K562 (cell line): ENCODE data around the gene CHRDL1. TPM values are rescaled to one million over a fixed set of nuclear protein-coding genes. Genes with fewer than 3 reads are reported as not detected.

ENCODE experiments used
- ATAC-seq: fragments of 200-7000 bp; cut with Tn5 transposase; 3 replicates; pipeline ENCODE4 v1.9.1; 2020; ENCODE audit warnings: moderate library complexity
- BruUV-seq: library from RNA; stranded (reverse); fragments of 400-500 nt; replicated peaks from 2 replicates; lab custom pipeline; 2021; lab: Mats Ljungman, UMichigan
- CTCF ChIA-PET: fragments of 300-600 bp; formaldehyde crosslinking; extraction: SDS; loops from one replicate; lab custom pipeline; 2021; ENCODE audit warnings: low intra/inter-chr PET ratio; lab: Yijun Ruan, JAX
- POLR2A ChIA-PET: fragments of 300-600, 350-650 bp; sonication (Branson Sonifier 250); formaldehyde crosslinking; extraction: SDS; loops from one replicate; lab custom pipeline; 2021; ENCODE audit warnings: antibody characterized with exemption, inconsistent platforms; lab: Yijun Ruan, JAX
- DNase-seq, 4 experiments: peaks; one replicate each; pipeline versions ENCODE4 v3.0.0 to v3.0.0-alpha.2; 2011 to 2018; ENCODE audit warnings: low spot score in 3 of 4, mixed read lengths in 3 of 4; ENCODE audit errors: extremely low read depth in 1 of 4
- FAIRE-seq: peaks from 2 replicates; lab custom pipeline; 2011; peaks lifted over from hg19 to GRCh38; lab: Jason Lieb, UNC
- H2AFZ ChIP-seq: 2 replicates; pipeline ENCODE4 v1.6.0; 2011; ENCODE audit warnings: low read depth, low read length, control low read depth, inconsistent platforms
- H3K27ac ChIP-seq: fragments of 200-600 bp; 3 replicates; pipeline ENCODE4 v1.8.0; 2011; ENCODE audit warnings: low read depth, mild to moderate bottlenecking, control low read depth, inconsistent platforms, low read length, moderate library complexity, mixed read lengths; ENCODE audit errors: extremely low read depth
- H3K27me3 ChIP-seq, 2 experiments: fragments of 300-600 bp in 1 of 2; 2 replicates in 1 of 2; 3 replicates in 1 of 2; pipeline versions ENCODE4 v1.6.0 to v1.8.0; 2011; ENCODE audit warnings: inconsistent platforms in 2 of 2, low read length in 2 of 2, mild to moderate bottlenecking in 1 of 2, mixed read lengths in 1 of 2, moderate library complexity in 1 of 2; ENCODE audit not compliant: control insufficient read depth in 2 of 2, insufficient read depth in 2 of 2
- H3K36me3 ChIP-seq: fragments of 300-600 bp; 3 replicates; pipeline ENCODE4 v1.8.0; 2011; ENCODE audit warnings: mild to moderate bottlenecking, low read length, inconsistent platforms; ENCODE audit not compliant: control insufficient read depth, insufficient read depth
- H3K4me1 ChIP-seq, 2 experiments: fragments of 200-600 bp in 1 of 2; replicated peaks in 1 of 2; 2 replicates in 1 of 2; 3 replicates in 1 of 2; pipeline versions ENCODE4 v1.5.1 to v1.8.0; 2011; ENCODE audit warnings: inconsistent platforms in 2 of 2, low read length in 2 of 2, mild to moderate bottlenecking in 1 of 2, mixed read lengths in 1 of 2, moderate library complexity in 1 of 2; ENCODE audit not compliant: control insufficient read depth in 2 of 2, insufficient read depth in 2 of 2
- H3K4me2 ChIP-seq: 2 replicates; pipeline ENCODE4 v1.6.1; 2011; ENCODE audit warnings: low read length, control low read depth, inconsistent platforms, mixed read lengths; ENCODE audit not compliant: insufficient read depth
- H3K4me3 ChIP-seq: fragments of 200-600 bp; sonication (generic), shearing (Covaris generic); 2 replicates; pipeline ENCODE4 v1.5.1; 2016; ENCODE audit warnings: control low read depth, inconsistent platforms
- H3K79me2 ChIP-seq: fragments of 200-600 bp; 3 replicates; pipeline ENCODE4 v1.8.0; 2011; ENCODE audit warnings: low read length, inconsistent platforms; ENCODE audit not compliant: control insufficient read depth, insufficient read depth
- H3K9ac ChIP-seq, 2 experiments: 2 replicates each; pipeline versions ENCODE4 v1.6.0 to v1.6.1; 2011; ENCODE audit warnings: low read depth in 2 of 2, low read length in 2 of 2, control low read depth in 1 of 2, inconsistent platforms in 1 of 2, mild to moderate bottlenecking in 1 of 2, mixed read lengths in 1 of 2; ENCODE audit not compliant: insufficient read depth in 1 of 2
- H3K9me1 ChIP-seq: one replicate; pipeline ENCODE4 v1.6.0; 2011; ENCODE audit warnings: inconsistent platforms, mild to moderate bottlenecking, low read length, moderate library complexity; ENCODE audit not compliant: control insufficient read depth, insufficient read depth
- H3K9me3 ChIP-seq: replicated peaks from 2 replicates; pipeline ENCODE4 v1.5.1; 2011; ENCODE audit warnings: low read depth, low read length, inconsistent platforms; ENCODE audit not compliant: control insufficient read depth, insufficient read depth
- H4K20me1 ChIP-seq: replicated peaks from 2 replicates; pipeline ENCODE4 v1.6.1; 2011; ENCODE audit warnings: low read length, inconsistent platforms, mixed read lengths; ENCODE audit not compliant: control insufficient read depth, insufficient read depth
- ARNT ChIP-seq, 2 experiments: fragments of 450-650 bp; IDR thresholded peaks; 2 replicates each; pipeline ENCODE4 v1.6.1; 2016; ENCODE audit warnings: mild to moderate bottlenecking in 1 of 2
- CHCHD3 ChIP-seq: fragments of 250-450 bp; sonication (Bioruptor Pico); IDR thresholded peaks from 2 replicates; pipeline ENCODE4 v2.1.2; 2022; ENCODE audit warnings: mild to moderate bottlenecking
- GTF3C2 ChIP-seq: IDR thresholded peaks from 3 replicates; pipeline ENCODE4 v1.6.1; 2011; ENCODE audit warnings: borderline replicate concordance, mild to moderate bottlenecking, moderate library complexity; ENCODE audit not compliant: insufficient read length; ENCODE audit errors: extremely low read depth
- HDAC1 ChIP-seq, 2 experiments: fragments of 450-650 bp; IDR thresholded peaks; 2 replicates each; pipeline ENCODE4 v1.6.1; 2016 to 2017; ENCODE audit warnings: inconsistent platforms in 1 of 2, mild to moderate bottlenecking in 1 of 2, moderate library complexity in 1 of 2
- HOXB6 ChIP-seq: fragments of 250-450 bp; sonication (Bioruptor Pico); IDR thresholded peaks from 2 replicates; pipeline ENCODE4 v1.5.1; 2022; ENCODE audit warnings: mild to moderate bottlenecking, borderline replicate concordance
- KDM1A ChIP-seq, 2 experiments: fragments of 450-650 bp; IDR thresholded peaks; 2 replicates each; pipeline ENCODE4 v1.6.1; 2016; ENCODE audit warnings: mild to moderate bottlenecking in 2 of 2
- POLR3A ChIP-seq: IDR thresholded peaks from 2 replicates; pipeline ENCODE4 v1.6.1; 2011; ENCODE audit warnings: borderline replicate concordance, mild to moderate bottlenecking, moderate library complexity; ENCODE audit not compliant: insufficient read length, insufficient read depth; ENCODE audit errors: extremely low read depth
- SMAD4 ChIP-seq: fragments of 250-450 bp; sonication (Bioruptor Pico); conservative IDR thresholded peaks from 2 replicates; pipeline ENCODE4 v1.8.0; 2021; ENCODE audit warnings: inconsistent platforms, mild to moderate bottlenecking, moderate library complexity
- ZBTB1 ChIP-seq: sonication (generic); formaldehyde crosslinking; IDR thresholded peaks from 2 replicates; pipeline ENCODE4 v1.8.1; 2023; ENCODE audit warnings: missing genetic modification reagents, low read depth, mild to moderate bottlenecking, borderline replicate concordance
- ZBTB12 ChIP-seq: fragments of 250-450 bp; sonication (Bioruptor Pico); IDR thresholded peaks from 2 replicates; pipeline ENCODE4 v1.4.0; 2020
- ZFP36 ChIP-seq: fragments of 150-350 bp; IDR thresholded peaks from 2 replicates; pipeline ENCODE4 v1.6.1; 2018; ENCODE audit warnings: low read length, low read depth; ENCODE audit not compliant: partially characterized antibody
- ZNF280B ChIP-seq: fragments of 250-450 bp; sonication (Bioruptor Pico); IDR thresholded peaks from 2 replicates; pipeline ENCODE4 v1.5.1; 2021; ENCODE audit warnings: mild to moderate bottlenecking
- ZNF311 ChIP-seq: fragments of 250-450 bp; sonication (Bioruptor Pico); IDR thresholded peaks from 2 replicates; pipeline ENCODE4 v1.4.0; 2020; ENCODE audit warnings: mild to moderate bottlenecking, moderate library complexity
- ZNF75A ChIP-seq: fragments of 450-650 bp; formaldehyde crosslinking; IDR thresholded peaks from 2 replicates; pipeline ENCODE4 v1.4.0; 2020; ENCODE audit warnings: mild to moderate bottlenecking
- in situ Hi-C: fragments of 300-500 bp; cut with MboI; formaldehyde crosslinking; loops from 4 replicates; pipeline ENCODE4 v1.15.0; 2018; ENCODE audit warnings: inconsistent platforms, mixed read lengths
- intact Hi-C: fragments of 100-400 bp; cut with micrococcal nuclease; formaldehyde crosslinking; loops from 2 replicates; pipeline ENCODE4 v1.14.2; 2022
- polyA plus RNA-seq, 8 experiments: library from polyadenylated mRNA; depleted of rRNA in 4 of 8; stranded (reverse) in 5 of 8; unstranded in 3 of 8; fragments of >200 nt; fragmentation: Nextera tagmentation in 2 of 8; fragmentation: Illumina TruSeq in 1 of 8; extraction: Ambion mirVana in 2 of 8; extraction: Trizol in 1 of 8; gene quantifications; 2 replicates each; pipeline versions ENCODE4 v1.2.1 to v1.2.3, GENCODE V29; 2011 to 2014; ENCODE audit warnings: inconsistent platforms in 1 of 8, missing spikeins in 1 of 8
- total RNA-seq, 7 experiments: library from RNA; depleted of rRNA in 6 of 7; stranded (reverse); fragments of >200 nt in 6 of 7; fragmentation: Illumina TruSeq in 2 of 7; extraction: Trizol in 2 of 7; gene quantifications; 2 replicates each; pipeline versions ENCODE4 v1.2.1 to v1.2.3, GENCODE V29; 2011 to 2021; ENCODE audit warnings: low replicate concordance in 1 of 7
- TF ChIP-seq, protein P1 (sequence below): fragments of 250-450 bp; sonication (Bioruptor Pico); IDR thresholded peaks from 2 replicates; pipeline ENCODE4 v1.9.0; 2021; ENCODE audit warnings: mild to moderate bottlenecking
- TF ChIP-seq, protein P2 (sequence below): fragments of 250-450 bp; sonication (Bioruptor Pico); IDR thresholded peaks from 2 replicates; pipeline ENCODE4 v1.8.0; 2022; ENCODE audit warnings: moderate library complexity, mild to moderate bottlenecking, inconsistent platforms

Gene CHRDL1
- total and polyA plus RNA-seq, 9 of the 15 experiments (the other 6 are each of a cell fraction or from before 2014, with no cell fraction given): not detected

DNA sequence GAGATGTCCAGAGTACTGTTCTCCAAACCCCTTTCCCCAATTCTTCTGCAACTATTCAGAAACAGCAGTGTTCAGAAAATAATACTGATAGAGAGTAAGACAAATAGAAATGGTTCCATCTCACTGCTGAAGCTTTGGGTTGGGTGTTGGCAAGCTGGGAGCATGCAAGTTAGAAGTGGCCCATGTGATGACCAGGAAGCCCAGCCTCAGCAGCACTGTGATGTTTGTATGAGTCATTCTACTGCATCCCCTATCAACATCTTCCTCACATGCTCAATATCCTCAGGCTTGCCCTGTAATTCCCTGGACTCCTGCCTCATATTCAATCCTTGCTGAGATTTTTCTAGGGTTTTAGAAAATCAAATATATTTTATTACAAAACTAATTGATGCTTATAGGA, 96.5 kb downstream of the CHRDL1 start:
- H3K9me3 ChIP-seq: no peaks in the 10 kb centered on the region
- H3K4me2 ChIP-seq: no peak overlapping the region
- no peak for ATAC-seq
- no peaks in the 10 kb centered on the region for H3K27me3 ChIP-seq
- DNase-seq: no peak
- in situ Hi-C loops (no loop called here), intact Hi-C loops (no loop called here)
- no peak for FAIRE-seq
- no peak overlapping the region for H3K4me3 ChIP-seq
- H3K9me1 ChIP-seq: no peaks in the 10 kb centered on the region
- no TSS peak for BruUV-seq
- CTCF ChIA-PET: no interaction called here
- no peak overlapping the region for H3K9ac ChIP-seq
- no peak overlapping the region for H2AFZ ChIP-seq
- H3K27ac ChIP-seq: no peak overlapping the region
- H3K36me3 ChIP-seq: no peaks in the 10 kb centered on the region
- no peaks in the 10 kb centered on the region for H4K20me1 ChIP-seq
- H3K79me2 ChIP-seq: no peaks in the 10 kb centered on the region
- no peaks in the 10 kb centered on the region for H3K4me1 ChIP-seq
- POLR2A ChIA-PET: no interaction called here
- TF ChIP-seq ZNF280B: no peak
- TF ChIP-seq POLR3A: no peak
- TF ChIP-seq ARNT (IDR thresholded peaks at IDR 0.05): no peak
- TF ChIP-seq KDM1A (IDR thresholded peaks at IDR 0.05): no peak
- TF ChIP-seq ZBTB1 (CRISPR knock-in tag): no peak
- no peak for TF ChIP-seq ZBTB12 (CRISPR knock-in tag)
- no peak for TF ChIP-seq HOXB6 (CRISPR knock-in tag)
- TF ChIP-seq GTF3C2: no peak
- no peak for TF ChIP-seq ZNF75A (CRISPR knock-in tag)
- no peak for TF ChIP-seq SMAD4
- TF ChIP-seq, protein P1, sequence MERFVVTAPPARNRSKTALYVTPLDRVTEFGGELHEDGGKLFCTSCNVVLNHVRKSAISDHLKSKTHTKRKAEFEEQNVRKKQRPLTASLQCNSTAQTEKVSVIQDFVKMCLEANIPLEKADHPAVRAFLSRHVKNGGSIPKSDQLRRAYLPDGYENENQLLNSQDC (CRISPR knock-in tag): no peak
- TF ChIP-seq CHCHD3 (CRISPR knock-in tag): no peak
- no peak for TF ChIP-seq ZFP36
- TF ChIP-seq HDAC1 (IDR thresholded peaks at IDR 0.05): no peak
- TF ChIP-seq, protein P2, sequence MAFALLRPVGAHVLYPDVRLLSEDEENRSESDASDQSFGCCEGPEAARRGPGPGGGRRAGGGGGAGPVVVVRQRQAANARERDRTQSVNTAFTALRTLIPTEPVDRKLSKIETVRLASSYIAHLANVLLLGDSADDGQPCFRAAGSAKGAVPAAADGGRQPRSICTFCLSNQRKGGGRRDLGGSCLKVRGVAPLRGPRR (CRISPR knock-in tag): no peak
- no peak for TF ChIP-seq ZNF311 (CRISPR knock-in tag)
